ENCODE data around the gene NOL12. TPM values are rescaled to one million over a fixed set of nuclear protein-coding genes. Genes with fewer than 3 reads are reported as not detected.

The NOL12 gene
- total RNA-seq, 2 donors from 2014 or later, result 21.9 to 26.8 TPM

- Mint-ChIP-seq H3K4me1 (peaks cover 28% of the 10 kb centered on the region), H3K9me3 (no peaks in the 10 kb centered on the region), H3K27me3 (ENCODE audit: insufficient read depth) (no peaks in the 10 kb centered on the region), H3K4me3 (peak overlapping the region; percentile 76), H3K36me3 (ENCODE audit: low read depth) (peaks cover 13% of the 10 kb centered on the region), H3K27ac (peak overlapping the region; percentile 95)
- no peaks in the 10 kb centered on the region for H3K27me3 ChIP-seq (ENCODE audit: control insufficient read depth, insufficient read depth, low read length, poor library complexity, severe bottlenecking)
- H3K9me3 ChIP-seq (ENCODE audit: control insufficient read depth, low read length), result no peaks in the 10 kb centered on the region
- H3K4me3 ChIP-seq (ENCODE audit: low read length), result peak overlapping the region; percentile 85
- peak overlapping the region; percentile 17 for H3K9ac ChIP-seq (ENCODE audit: extremely low read depth, low read length, poor library complexity, severe bottlenecking)
- H3K4me1 ChIP-seq (ENCODE audit: control insufficient read depth, insufficient read depth, low read length), result peaks cover 6% of the 10 kb centered on the region
- no peaks in the 10 kb centered on the region for H3K36me3 ChIP-seq (ENCODE audit: control insufficient read depth, insufficient read depth, low read length)
- H3K27ac ChIP-seq (ENCODE audit: low read depth, low read length), result peak overlapping the region; percentile 14
- WGBS, 2 experiments (ENCODE audit: insufficient coverage in 1 of 2, insufficient read length in 1 of 2), result 14 to 16% methylated on average over 4 to 6 of the region's 6 CpGs
- DNase-seq, result no peak
- no peak for TF ChIP-seq CTCF (conservative IDR thresholded peaks at IDR 0.05)
Observed at GRCh38 chr22:37657590-37658132, 28.5 kb upstream of the NOL12 start.

GRCh38 chr22:37658133-37659065 lies 27.7 kb upstream of the NOL12 start, which contains the start of gene PDXP:
Gene PDXP, plus strand, starts transcription at chr22:37658723. Its CDS starts 60 bp downstream, at chr22:37658783.
- Histone ChIP-seq H3K4me3 (ENCODE audit: low read length) (peak within 1 kb of the TSS; percentile 85), H3K4me1 (ENCODE audit: control insufficient read depth, insufficient read depth, low read length) (peaks cover 6% of the 10 kb centered on the region), H3K9ac (ENCODE audit: extremely low read depth, low read length, poor library complexity, severe bottlenecking) (peak within 1 kb of the TSS; percentile 34), H3K36me3 (ENCODE audit: control insufficient read depth, insufficient read depth, low read length) (peaks cover under 1% of the 10 kb centered on the region), H3K9me3 (ENCODE audit: control insufficient read depth, low read length) (no peaks in the 10 kb centered on the region), H3K27me3 (ENCODE audit: control insufficient read depth, insufficient read depth, low read length, poor library complexity, severe bottlenecking) (no peaks in the 10 kb centered on the region), H3K27ac (ENCODE audit: low read depth, low read length) (peak within 1 kb of the TSS; percentile 55)
- Mint-ChIP-seq H3K9me3 (no peaks in the 10 kb centered on the region), H3K36me3 (ENCODE audit: low read depth) (peaks cover 6% of the 10 kb centered on the region), H3K27me3 (ENCODE audit: insufficient read depth) (no peaks in the 10 kb centered on the region), H3K4me3 (peak within 1 kb of the TSS; percentile 76), H3K4me1 (peaks cover 28% of the 10 kb centered on the region), H3K27ac (peak within 1 kb of the TSS; percentile 95)
- 0 to 1% methylated on average over 16 to 101 of the region's 101 CpGs for WGBS, 2 experiments (ENCODE audit: insufficient coverage in 1 of 2, insufficient read length in 1 of 2)
- no peak for TF ChIP-seq CTCF (conservative IDR thresholded peaks at IDR 0.05)
- DNase-seq, result peak; percentile 99

- Mint-ChIP-seq H3K27me3 (ENCODE audit: insufficient read depth) (no peaks in the 10 kb centered on the region), H3K4me1 (peaks cover 28% of the 10 kb centered on the region), H3K36me3 (ENCODE audit: low read depth) (peaks cover 2% of the 10 kb centered on the region), H3K27ac (peak overlapping the region; percentile 44), H3K9me3 (no peaks in the 10 kb centered on the region), H3K4me3 (peak overlapping the region; percentile 76)
- no peak for TF ChIP-seq CTCF (conservative IDR thresholded peaks at IDR 0.05)
- H3K4me1 ChIP-seq (ENCODE audit: control insufficient read depth, insufficient read depth, low read length), result peaks cover 6% of the 10 kb centered on the region
- H3K4me3 ChIP-seq (ENCODE audit: low read length), result peak overlapping the region; percentile 77
- no peak overlapping the region for H3K27ac ChIP-seq (ENCODE audit: low read depth, low read length)
- WGBS, 2 experiments (ENCODE audit: insufficient coverage in 1 of 2, insufficient read length in 1 of 2), result 6 to 33% methylated on average over 6 to 68 of the region's 68 CpGs
- no peak for DNase-seq
- peak overlapping the region; percentile 34 for H3K9ac ChIP-seq (ENCODE audit: extremely low read depth, low read length, poor library complexity, severe bottlenecking)
- H3K9me3 ChIP-seq (ENCODE audit: control insufficient read depth, low read length), result no peaks in the 10 kb centered on the region
- H3K36me3 ChIP-seq (ENCODE audit: control insufficient read depth, insufficient read depth, low read length), result peaks cover 3% of the 10 kb centered on the region
- H3K27me3 ChIP-seq (ENCODE audit: control insufficient read depth, insufficient read depth, low read length, poor library complexity, severe bottlenecking), result no peaks in the 10 kb centered on the region
Observed at GRCh38 chr22:37659066-37659896, 26.9 kb upstream of the NOL12 start.
